ENCODE measurements around the gene FAM98B. TPM values are rescaled to one million over a fixed set of nuclear protein-coding genes. Genes with fewer than 3 reads are reported as not detected.
A peak's percentile ranks its signal among the peaks of the same experiment; 100 is the strongest.

Gene FAM98B
- total and polyA plus RNA-seq, 2 of the 13 experiments (the other 11 are each of a cell fraction or from before 2014, with no cell fraction given): 3.7 to 4.7 TPM

- TF ChIP-seq ARID2 (CRISPR knock-in tag; IDR thresholded peaks at IDR 0.05; ENCODE audit: borderline replicate concordance): peak; percentile 88
- peak; percentile 12; the same call in 1 of the 2 replicates for TF ChIP-seq ZNF761 (CRISPR knock-in tag; conservative IDR thresholded peaks at IDR 0.05)
- no peak for TF ChIP-seq CHCHD3 (CRISPR knock-in tag; IDR thresholded peaks at IDR 0.05)
- peak; percentile 84; the same call in 1 of the 2 replicates for TF ChIP-seq IRF9 (CRISPR knock-in tag; IDR thresholded peaks at IDR 0.05; ENCODE audit: borderline replicate concordance)
- no peak for TF ChIP-seq CENPBD1 (CRISPR knock-in tag; IDR thresholded peaks at IDR 0.05; ENCODE audit: borderline replicate concordance, low read depth)
- peak; percentile 83 for TF ChIP-seq HDAC2 (CRISPR knock-in tag; IDR thresholded peaks at IDR 0.05)
- no peak for TF ChIP-seq NR3C1 (CRISPR knock-in tag; IDR thresholded peaks at IDR 0.05)
- TF ChIP-seq HNRNPK (IDR thresholded peaks at IDR 0.05; ENCODE audit: low read depth, low read length, poor library complexity, severe bottlenecking): no peak
- no peak for TF ChIP-seq ZNF383 (CRISPR knock-in tag; IDR thresholded peaks at IDR 0.05; ENCODE audit: borderline replicate concordance)
- TF ChIP-seq PBX3 (CRISPR knock-in tag; IDR thresholded peaks at IDR 0.05; ENCODE audit: borderline replicate concordance): no peak
- peak; percentile 93; the same call in 1 of the 2 replicates for TF ChIP-seq ZBED4 (CRISPR knock-in tag; IDR thresholded peaks at IDR 0.05; ENCODE audit: borderline replicate concordance)
- peak; percentile 96 for TF ChIP-seq ZNF335 (CRISPR knock-in tag; IDR thresholded peaks at IDR 0.05)
- TF ChIP-seq GATAD1 (CRISPR knock-in tag; IDR thresholded peaks at IDR 0.05): peak; percentile 96
- TF ChIP-seq MTERF4 (CRISPR knock-in tag; IDR thresholded peaks at IDR 0.05): no peak; the same call in 1 of the 2 replicates
- TF ChIP-seq TOPORS (CRISPR knock-in tag; IDR thresholded peaks at IDR 0.05): peak; percentile 63; the same call in 1 of the 2 replicates
- TF ChIP-seq ZFP91 (CRISPR knock-in tag; IDR thresholded peaks at IDR 0.05; ENCODE audit: borderline replicate concordance): peak; percentile 89
- TF ChIP-seq SNAPC2 (CRISPR knock-in tag; IDR thresholded peaks at IDR 0.05): no peak
- no peak for TF ChIP-seq RBM22 (optimal IDR thresholded peaks at IDR 0.05; ENCODE audit: low read length)
- TF ChIP-seq ZFP82 (CRISPR knock-in tag; IDR thresholded peaks at IDR 0.05; ENCODE audit: borderline replicate concordance): no peak
These were observed at the start of gene FAM98B (continued) for GRCh38 chr15:38453971-38454695.
